ENCODE results near the gene ZNF891.

Gene ZNF891

GRCh38 chr12:133130038-133130807 is at the start of gene ZNF891, which contains the start of gene ZNF10:
TSS of gene ZNF891 (minus strand) at chr12:133130274. CDS start at chr12:133121918, 8,356 bp downstream.
TSS of gene ZNF10 (plus strand) at chr12:133130627. CDS start at chr12:133144493, 13,866 bp downstream.
- FAIRE-seq (no peak), DNase-seq (ENCODE audit: low spot score) (peak; percentile 88)

GRCh38 chr12:133174901-133175300 is 44.8 kb upstream of the ZNF891 start:
- FAIRE-seq = no peak
- DNase-seq (ENCODE audit: low spot score) = no peak

- DNase-seq (ENCODE audit: low spot score) = no peak
- FAIRE-seq = no peak
Measured at GRCh38 chr12:133172491-133172890, 42.4 kb upstream of the ZNF891 start.

- no peak for DNase-seq (ENCODE audit: low spot score)
- FAIRE-seq = no peak
Measured at GRCh38 chr12:133165776-133166175, 35.7 kb upstream of the ZNF891 start.

- no peak for FAIRE-seq
- DNase-seq (ENCODE audit: low spot score) = no peak
Measured at GRCh38 chr12:133156125-133156690, 26.1 kb upstream of the ZNF891 start.

GRCh38 chr12:133145981-133146380 is 15.9 kb upstream of the ZNF891 start:
- FAIRE-seq = no peak

GRCh38 chr12:133135747-133136146 is 5.7 kb upstream of the ZNF891 start:
- no peak for FAIRE-seq
- DNase-seq (ENCODE audit: low spot score) = no peak

More at GRCh38 chr12:133145981-133146380, 15.9 kb upstream of the ZNF891 start:
- no peak for DNase-seq (ENCODE audit: low spot score)

GRCh38 chr12:133130808-133131128 is 694 bp upstream of the ZNF891 start:
- FAIRE-seq (no peak), DNase-seq (ENCODE audit: low spot score) (no peak)

- FAIRE-seq = no peak
- peak; percentile 16 for DNase-seq (ENCODE audit: low spot score)
Measured at GRCh38 chr12:133129368-133130037, 571 bp downstream of the ZNF891 start.

GRCh38 chr12:133124674-133125073 is 5.4 kb downstream of the ZNF891 start:
- DNase-seq (ENCODE audit: low spot score) (no peak), FAIRE-seq (no peak)

- FAIRE-seq (no peak), DNase-seq (ENCODE audit: low spot score) (no peak)
Measured at GRCh38 chr12:133120385-133121191, 9.5 kb downstream of the ZNF891 start.

- no peak for FAIRE-seq
Measured at GRCh38 chr12:133108150-133108549, 21.9 kb downstream of the ZNF891 start.

GRCh38 chr12:133107121-133107520 is 23.0 kb downstream of the ZNF891 start:
- no peak for DNase-seq (ENCODE audit: low spot score)
- no peak for FAIRE-seq

More at GRCh38 chr12:133108150-133108549, 21.9 kb downstream of the ZNF891 start:
- no peak for DNase-seq (ENCODE audit: low spot score)

- FAIRE-seq (no peak), DNase-seq (ENCODE audit: low spot score) (no peak)
Measured at GRCh38 chr12:133106253-133106652, 23.8 kb downstream of the ZNF891 start.

GRCh38 chr12:133105620-133106019 is 24.5 kb downstream of the ZNF891 start:
- no peak for DNase-seq (ENCODE audit: low spot score)
- FAIRE-seq = no peak

- FAIRE-seq (no peak), DNase-seq (ENCODE audit: low spot score) (no peak)
Measured at GRCh38 chr12:133083345-133083744, 46.7 kb downstream of the ZNF891 start.

- FAIRE-seq (no peak), DNase-seq (ENCODE audit: low spot score) (no peak)
Measured at GRCh38 chr12:133081159-133081780, 48.8 kb downstream of the ZNF891 start.

GRCh38 chr12:133080368-133081158 is 49.5 kb downstream of the ZNF891 start, which contains the start of gene ZNF140:
TSS of gene ZNF140 (plus strand) at chr12:133080923. CDS start at chr12:133081321, 398 bp downstream.
- FAIRE-seq (no peak), DNase-seq (ENCODE audit: low spot score) (peak; percentile 81)

GRCh38 chr12:133080026-133080367 is 50.1 kb downstream of the ZNF891 start:
- DNase-seq (ENCODE audit: low spot score) (peak; percentile 95), FAIRE-seq (peak; percentile 73)

- DNase-seq (ENCODE audit: low spot score) (no peak), FAIRE-seq (no peak)
Measured at GRCh38 chr12:133073836-133074235, 56.2 kb downstream of the ZNF891 start.
